GM21367 (cell line): ENCODE results near the gene HSD17B1.
"Not testable (repeated sequence)": the region's sequence is repeated elsewhere in the genome, so short reads cannot be mapped to it uniquely, and the experiment has no call there.

ENCODE experiments used
- ATAC-seq: cut with Tn5 transposase; IDR thresholded peaks from one replicate; pipeline ENCODE4 v1.9.1; 2021; ENCODE audit not compliant: unreplicated experiment

Gene HSD17B1, protein sequence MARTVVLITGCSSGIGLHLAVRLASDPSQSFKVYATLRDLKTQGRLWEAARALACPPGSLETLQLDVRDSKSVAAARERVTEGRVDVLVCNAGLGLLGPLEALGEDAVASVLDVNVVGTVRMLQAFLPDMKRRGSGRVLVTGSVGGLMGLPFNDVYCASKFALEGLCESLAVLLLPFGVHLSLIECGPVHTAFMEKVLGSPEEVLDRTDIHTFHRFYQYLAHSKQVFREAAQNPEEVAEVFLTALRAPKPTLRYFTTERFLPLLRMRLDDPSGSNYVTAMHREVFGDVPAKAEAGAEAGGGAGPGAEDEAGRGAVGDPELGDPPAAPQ

DNA sequence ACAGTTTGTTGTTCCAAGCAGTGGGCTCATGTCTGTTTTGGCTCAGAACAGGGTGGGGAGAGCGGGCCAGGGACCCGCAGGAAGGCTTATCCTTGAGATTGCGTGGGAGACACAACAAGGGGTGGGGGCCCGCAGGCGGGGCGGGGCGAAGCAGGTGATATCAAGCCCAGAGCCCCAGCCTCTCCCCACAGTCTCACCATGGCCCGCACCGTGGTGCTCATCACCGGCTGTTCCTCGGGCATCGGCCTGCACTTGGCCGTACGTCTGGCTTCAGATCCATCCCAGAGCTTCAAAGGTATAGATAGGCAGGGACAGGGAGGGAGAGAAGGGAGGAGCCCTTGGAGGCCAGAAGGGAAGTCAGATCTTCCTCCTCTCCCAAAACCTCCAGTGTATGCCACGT is at the start of gene HSD17B1:
Gene HSD17B1, plus strand, starts transcription at position 188 of the 400 bp plus-strand sequence. Its CDS starts 11 bp downstream, at position 199.
- ATAC-seq, result not testable (repeated sequence)

DNA sequence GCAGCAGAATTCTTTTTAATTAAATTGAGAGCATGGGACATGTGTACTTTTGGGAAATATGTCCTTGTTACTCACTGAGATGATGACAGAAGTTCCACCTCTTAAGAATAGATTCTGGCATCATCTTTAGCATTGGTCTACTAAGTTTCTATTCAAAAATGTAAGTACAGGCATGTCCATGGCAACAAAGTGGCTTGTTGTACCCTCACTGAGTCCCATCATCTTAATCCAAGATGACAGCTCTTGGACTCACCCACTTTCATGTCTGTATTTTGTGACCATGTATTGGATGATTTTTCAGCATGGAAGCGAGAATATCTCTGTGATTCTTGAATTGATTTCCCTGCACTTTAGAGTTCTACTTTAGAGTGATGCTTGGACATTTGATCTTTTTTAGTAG is 49.8 kb upstream of the HSD17B1 start:
- ATAC-seq, result no peak

DNA sequence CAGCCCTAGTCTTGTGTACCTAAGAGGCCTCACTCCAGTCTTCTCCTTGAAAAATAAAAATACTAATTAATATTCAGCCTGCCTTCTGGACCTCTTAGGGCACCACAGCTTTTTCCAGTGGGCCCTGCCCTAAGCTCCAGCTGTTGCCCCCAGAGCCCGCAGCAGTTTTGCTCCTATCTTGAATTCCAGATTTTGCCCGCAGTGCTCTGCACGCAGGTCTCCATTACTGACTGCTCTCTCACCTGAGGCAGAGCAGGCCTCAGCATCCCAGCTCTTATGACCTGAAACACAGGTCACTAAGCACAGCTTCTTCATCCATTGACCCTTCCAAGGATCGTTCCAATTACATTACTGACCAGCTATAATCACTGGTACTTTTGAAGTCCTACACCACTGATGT is 45.1 kb upstream of the HSD17B1 start:
- no peak for ATAC-seq

DNA sequence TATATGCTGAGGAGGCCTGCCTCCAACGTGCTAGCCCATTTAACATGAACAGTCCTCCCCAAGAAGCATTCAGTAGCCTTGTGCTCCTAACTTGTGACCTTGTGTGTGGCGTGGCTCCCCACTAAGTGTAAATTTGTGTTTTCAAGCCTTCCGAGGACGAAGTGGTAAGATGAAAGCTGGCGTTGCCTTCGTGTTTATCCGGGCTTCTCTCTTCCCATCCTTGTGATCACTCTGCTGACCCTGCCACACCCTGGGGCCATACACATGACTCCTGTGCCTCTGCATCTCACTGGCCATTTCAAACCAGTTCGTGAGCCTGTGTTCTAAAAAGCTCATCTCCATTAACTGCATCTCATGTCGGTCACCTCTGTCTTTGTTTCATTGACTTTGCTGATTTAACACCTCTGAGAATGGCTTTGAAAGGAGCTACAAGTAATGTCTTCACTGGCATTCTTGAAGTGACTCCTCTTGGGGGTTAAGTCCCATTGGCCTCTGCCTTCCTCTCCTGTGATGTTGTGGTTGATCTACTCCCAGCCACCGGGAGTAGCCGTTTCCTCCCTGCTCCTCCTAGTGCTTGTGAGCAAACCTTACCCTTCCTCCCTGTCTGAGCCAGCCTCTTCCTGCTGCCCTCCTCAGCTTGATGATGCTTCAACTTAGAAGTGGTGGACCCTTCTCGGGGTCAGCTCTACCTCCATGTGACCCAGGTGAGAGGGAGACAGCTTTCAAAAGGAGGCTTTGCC is 44.1 kb upstream of the HSD17B1 start:
- ATAC-seq, result no peak

DNA sequence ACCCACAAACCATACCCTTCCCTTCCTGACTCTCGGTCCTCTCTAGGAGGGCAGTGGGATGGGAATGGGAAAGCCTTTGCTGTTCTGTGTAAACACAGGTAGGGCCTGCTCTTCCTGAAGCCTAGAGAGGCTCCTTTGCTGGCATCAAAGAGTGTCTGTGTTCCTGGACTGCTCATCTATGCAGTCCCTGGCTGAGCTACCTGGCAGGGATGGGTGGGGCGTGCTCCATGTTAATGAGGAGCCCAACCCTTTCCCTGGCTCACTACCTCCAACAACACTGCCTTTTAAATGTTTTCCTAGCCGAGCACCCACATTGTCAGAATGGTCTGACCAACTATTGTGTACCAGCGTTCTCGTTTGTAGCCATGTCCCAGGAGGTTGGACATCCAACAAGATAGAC is 43.3 kb upstream of the HSD17B1 start:
- no peak for ATAC-seq

DNA sequence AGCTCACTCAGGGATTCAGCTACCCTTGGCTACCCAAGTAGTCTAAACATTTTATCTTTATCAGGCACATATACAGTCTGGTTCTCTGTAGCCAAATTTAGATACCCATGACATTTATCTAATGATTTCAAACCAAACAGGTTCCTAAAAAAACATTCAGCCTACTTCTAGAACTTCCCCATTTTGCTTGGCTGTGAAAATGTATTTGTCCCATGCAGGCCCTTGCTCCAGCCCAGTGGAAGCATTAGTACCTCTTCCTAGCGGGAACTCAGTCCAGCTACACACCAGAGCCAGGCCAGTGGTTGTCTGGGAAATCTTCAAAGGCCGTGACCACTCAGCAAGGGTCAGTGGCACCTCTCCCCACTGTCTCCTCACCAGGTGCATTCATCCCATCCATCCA is 42.9 kb upstream of the HSD17B1 start:
- no peak for ATAC-seq

DNA sequence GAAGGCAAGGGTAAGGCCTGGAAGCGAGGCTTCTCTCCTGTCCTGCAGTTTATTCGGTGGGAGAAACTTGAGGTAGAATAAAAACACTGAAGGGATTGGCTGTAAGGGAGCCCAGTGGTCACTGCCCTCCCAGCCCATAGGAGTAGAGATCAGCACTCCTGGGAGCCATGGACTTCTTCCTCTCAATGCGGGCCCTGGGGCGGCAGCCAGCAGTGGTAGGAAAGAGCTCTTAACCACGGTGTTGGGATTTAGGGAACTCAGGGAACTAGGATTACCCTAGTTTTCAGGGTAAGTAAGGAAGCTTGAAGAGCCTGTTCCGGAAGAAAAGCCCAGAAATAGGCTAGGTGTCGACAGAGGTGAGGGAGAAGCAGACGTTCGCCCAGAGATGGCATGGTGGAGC is 40.5 kb upstream of the HSD17B1 start:
- ATAC-seq, result no peak

DNA sequence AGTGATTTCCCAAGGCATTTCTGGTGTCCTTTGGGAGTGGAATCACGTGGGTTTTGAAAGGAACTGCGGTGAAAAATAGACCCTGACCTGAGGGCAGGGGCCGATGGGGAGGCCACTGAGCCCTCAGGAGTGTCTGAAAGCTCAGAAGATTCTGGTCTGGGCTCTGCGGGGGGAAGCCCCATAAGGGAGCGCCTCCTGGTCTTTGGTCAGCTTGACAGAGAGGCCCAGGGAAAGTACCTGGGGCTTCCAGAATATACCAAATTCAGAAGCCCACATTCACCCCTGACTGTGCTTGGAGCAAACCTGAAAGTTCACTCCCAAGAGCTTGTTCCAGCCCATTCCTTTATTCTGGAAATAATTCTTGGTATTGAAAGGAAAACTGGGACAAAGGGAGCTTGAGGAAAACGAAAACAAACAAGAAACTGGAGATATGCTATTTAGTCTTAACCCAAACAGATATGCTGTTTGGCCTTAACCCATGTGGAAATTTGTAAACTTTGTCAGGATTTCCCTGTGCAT is 39.9 kb upstream of the HSD17B1 start:
- ATAC-seq, result no peak

DNA sequence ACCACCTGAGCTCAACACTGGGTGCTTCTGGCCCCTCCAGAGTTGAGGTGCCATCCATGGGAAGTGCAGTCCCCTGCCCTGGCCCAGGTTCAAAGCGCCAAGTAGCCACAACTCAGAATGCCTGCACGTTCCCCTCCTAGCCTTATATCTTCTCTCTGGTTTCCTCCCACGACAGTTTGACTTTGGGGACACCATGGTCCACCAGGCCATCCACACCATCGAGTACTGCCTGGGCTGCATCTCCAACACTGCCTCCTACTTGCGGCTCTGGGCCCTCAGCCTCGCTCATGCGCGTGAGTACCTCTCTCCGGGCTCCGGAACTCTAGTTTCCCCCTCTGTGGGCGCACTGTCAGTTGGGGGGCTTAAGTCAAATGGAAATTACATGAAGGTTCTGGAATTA is 39.0 kb upstream of the HSD17B1 start:
- no peak for ATAC-seq

DNA sequence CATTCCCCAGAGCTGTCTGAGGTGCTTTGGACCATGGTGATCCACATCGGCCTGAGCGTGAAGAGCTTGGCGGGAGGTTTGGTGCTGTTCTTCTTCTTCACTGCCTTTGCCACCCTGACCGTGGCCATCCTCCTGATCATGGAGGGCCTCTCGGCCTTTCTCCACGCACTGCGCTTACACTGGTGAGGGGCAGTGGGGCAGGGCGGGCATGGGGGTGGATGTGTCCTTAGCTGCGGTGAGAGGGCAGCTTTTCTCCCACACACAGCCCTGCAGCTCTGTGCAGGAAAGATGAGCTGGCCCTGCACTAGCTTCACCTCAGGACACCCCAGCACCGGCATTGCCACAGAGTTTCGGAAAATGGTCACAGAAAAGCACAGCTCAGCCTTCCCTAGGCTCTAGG is 38.4 kb upstream of the HSD17B1 start:
- ATAC-seq, result no peak

DNA sequence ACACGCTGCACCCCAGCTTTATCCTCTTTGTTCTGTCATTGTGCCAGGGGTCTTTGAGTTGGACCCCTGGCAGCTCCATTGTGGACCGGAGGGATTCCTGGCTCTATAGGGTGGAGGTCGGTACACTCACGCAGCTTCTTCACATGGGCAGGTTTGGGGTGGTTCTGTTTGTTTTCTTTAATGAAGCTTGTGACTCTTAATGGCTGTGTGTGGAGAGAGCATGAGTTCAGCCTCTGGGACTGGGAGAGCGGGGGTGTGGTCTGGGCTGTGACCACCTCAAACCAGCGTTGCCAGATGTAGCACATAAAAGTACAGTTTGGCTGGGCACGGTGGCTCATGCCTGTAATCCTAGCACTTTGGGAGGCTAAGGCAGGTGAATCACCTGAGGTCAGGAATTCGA is 37.9 kb upstream of the HSD17B1 start:
- ATAC-seq, result no peak

DNA sequence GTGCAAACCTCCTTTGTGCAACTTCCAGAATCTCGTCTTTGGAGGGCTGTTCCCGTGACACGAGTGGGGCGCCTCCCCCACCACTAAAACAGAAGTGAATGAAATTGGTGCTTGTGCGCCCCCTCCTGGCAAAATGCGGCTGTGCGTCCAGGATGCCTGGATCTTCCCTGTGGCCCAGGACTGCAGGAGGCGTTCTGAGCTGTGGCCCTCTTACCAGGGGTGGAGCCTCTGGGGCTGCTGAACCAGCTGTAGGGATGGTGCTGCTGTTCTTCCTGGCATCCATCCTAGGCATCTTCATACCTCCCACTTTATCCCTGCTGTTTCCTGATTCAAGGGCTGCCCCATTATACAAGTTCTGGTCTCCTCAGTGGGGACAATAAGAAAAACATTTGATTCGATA is 35.2 kb upstream of the HSD17B1 start:
- ATAC-seq, result no peak

DNA sequence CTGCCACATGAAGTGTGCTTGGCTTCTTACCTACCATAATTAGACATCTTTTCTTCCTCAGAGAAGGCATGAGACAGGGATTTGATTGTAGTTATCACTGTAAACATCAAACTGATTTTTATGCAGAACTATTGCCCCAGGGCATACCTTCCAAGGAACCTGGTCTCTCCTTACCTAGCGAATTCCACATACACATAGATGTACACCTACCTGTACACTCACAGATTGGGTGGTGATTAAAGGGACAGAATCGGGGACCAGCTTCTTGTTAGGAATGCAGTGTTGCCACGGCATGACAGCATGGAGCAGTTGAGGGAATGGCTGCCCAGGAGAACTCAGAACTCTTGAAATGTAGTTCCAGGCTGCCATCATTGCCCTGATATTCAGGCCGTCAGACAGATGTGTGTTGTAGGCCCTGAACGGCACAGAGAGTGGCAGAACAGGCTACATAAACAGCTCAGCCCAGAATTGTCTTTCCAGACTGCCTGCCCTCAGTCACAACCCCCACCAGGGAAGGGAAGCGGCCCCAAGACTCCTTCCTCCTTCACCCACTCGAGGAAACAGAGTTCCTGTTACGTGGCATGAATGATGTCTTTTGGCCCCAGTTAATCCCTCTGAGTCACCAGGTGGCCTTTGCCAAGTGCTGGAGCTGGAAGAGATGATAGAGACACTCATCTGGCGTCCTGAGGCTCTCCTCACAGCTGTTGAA is 34.5 kb upstream of the HSD17B1 start:
- ATAC-seq, result no peak

DNA sequence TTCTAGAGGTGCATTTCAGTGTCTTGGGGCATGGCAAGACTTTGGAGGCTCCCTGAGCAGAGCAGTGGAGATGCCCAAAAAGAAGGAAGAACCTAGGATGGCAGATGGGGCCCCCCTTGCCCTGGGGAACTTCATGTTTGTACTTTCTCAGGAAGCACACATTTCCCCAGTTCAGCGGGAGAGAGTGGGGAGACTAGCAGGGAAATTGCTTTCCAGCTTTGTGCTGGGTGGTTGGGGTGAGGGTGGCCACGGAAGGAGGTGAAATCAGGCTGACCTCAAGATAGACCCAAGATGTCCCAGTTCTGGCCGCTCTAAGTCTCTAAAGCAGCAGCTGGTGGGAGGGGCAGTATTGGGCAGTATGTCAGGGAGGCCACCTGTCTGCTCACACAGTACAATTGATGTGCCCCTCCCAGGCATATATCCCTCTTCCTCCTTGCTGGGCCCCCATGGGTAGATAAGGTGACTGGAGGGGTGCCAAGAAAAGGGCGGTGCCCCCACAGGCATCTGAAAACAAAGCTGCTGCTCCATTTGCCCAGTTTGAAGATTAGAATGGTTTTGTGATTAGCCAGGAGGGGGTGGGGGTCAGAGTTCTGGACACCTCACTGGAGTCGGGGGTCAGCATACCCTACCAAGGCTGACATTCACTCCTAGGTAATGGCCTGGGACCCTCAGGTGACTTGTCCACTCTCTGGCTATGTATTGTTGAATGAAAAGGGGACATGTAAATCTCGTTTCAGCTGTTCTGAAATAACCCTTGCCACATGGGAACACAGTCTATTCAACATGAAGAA is 33.8 kb upstream of the HSD17B1 start:
- no peak for ATAC-seq

DNA sequence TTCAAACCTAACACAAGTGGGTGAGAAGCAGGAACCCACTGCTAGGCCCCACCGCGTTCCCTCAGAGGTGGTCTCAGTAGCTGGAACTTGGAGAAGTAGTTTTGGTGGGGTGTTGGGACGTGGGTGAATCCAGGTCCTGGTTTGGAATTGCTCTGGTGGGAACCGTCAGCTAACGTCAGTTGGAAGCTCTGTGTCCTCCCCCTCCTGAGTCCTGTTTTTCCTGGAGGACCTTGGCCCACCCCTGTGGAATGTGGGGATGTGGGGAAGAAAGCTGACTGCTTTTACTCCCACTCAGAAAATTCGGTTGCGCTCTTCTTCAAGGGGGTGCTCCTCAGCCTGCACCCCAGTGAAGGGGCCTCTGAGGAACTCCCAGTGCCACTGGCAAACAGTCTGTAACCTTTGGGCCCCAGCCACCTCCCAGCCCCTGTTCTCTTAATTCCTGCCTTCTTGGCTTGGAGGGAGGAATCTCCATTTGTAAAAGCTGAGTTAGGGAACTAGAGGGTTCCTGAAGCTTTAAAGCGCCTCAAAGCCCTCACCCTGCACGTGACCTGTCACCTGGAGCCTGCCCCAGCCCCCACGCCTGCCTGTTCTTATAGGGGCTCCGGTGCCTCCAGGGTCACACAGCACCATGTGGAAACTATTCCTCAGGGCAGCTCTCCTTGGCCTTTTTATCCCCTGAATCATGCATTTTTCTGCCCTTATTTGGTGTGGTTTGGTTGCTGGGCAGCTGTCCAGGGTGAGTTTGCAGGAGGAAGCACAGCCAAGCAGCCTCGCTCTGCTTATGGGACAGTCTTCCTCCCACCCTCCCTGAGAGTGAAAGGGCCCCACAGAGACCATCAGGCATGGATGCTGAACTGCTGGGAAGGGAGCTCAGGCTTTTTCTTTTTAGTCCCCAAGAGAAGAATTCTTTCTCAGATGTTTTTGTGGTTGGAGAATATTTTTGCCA is 32.9 kb upstream of the HSD17B1 start:
- no peak for ATAC-seq

DNA sequence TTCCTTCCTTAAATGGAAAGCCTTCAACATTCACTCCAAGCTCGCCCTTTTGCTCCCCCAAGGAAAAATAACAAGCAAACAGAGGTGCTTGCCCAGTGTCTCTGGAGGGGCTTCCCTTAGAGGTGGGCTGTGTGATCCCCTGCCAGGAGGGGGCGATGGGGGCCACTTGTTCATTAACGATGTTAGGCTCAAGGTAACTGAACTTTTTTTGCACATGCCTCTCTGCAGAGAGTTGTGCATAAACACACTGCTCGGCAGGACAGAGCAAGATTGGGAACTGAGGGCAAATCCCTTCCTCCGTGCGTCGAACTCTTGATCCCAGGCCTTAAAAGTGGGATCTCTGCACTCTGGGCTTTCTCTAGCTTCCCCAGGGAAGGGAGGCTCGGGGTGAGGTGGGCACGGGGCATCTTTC is 32.2 kb upstream of the HSD17B1 start:
- ATAC-seq, result no peak

DNA sequence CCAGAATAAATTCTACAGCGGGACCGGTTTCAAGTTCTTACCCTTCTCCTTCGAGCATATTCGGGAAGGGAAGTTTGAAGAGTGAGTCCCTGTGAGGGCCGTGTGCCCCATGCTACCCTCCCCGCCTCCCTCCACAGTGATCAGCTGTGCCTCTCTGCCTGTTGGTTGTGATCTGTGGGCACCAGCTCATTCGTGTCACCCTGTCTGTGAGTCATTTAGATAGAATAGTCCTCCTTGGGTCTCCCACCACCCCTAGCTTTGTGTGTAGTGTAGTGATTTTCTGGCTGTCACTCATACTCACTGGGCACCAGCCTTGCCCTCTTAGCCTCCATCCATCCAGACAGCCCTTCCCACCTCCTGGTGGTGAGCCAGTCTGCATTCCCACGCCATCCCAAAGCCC is 31.7 kb upstream of the HSD17B1 start:
- no peak for ATAC-seq

DNA sequence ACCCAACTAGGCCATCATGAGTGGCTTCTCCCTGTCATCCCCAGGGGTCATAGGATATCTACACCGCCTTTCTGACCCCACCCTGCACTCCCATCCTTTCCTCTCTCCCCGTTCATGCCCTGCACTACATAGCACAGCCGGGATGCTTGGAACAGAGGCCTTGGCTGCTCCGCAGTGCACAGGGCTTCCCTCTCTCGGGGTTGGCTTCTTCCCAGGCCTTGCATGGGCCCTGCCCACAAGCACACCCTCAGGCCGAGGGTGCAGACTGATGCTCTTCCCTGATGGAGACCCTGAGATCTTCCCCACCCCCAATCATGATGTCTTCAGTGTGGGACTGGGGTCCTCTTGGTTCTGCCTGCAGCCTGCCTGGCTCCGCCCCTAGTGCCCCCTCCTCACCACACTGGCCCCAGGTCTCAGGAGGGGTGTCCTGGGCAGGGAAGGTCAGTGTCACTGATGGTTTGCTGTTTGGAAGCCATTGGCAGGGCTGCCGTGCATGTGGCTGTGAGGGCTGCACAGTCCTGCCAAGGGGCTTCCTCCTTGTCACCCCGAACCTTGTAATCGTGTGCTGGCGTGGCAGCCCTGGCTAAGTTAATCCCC is 31.0 kb upstream of the HSD17B1 start:
- ATAC-seq, result no peak

DNA sequence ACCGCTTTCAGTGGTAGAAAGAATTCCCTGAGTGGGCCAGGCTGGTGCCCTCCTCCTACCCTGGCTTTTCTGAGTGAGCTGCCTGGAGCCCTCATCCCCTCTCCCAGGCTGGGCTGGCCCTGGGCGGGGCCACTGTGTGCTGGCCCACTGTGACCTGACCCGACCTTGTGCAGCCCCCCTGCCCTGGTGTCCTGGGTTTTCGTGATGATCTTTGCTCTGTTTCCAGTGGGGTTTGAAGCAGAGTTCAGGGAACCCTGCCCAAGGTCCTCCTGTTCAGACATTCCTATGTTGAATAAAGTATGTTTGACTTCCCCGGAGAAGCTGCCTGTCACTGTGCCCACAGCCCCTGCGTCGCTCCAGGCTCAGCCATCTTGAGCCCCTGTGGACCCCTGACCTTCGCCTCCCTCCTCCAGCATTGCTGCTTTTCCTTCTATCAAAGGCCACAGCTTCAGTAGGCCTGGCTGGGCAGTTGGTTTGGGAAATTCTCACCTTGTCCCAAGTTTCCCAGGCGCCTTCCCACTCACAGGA is 30.4 kb upstream of the HSD17B1 start:
- ATAC-seq, result no peak
